ENCODE results near the gene LZTS3. TPM values are rescaled to one million over a fixed set of nuclear protein-coding genes. Genes with fewer than 3 reads are reported as not detected.
"Not testable (repeated sequence)": the region's sequence is repeated elsewhere in the genome, so short reads cannot be mapped to it uniquely, and the experiment has no call there.

LZTS3 gene
- total RNA-seq, 3 donors from 2014 or later: 4.2 to 9.9 (median 8.0) TPM

DNA sequence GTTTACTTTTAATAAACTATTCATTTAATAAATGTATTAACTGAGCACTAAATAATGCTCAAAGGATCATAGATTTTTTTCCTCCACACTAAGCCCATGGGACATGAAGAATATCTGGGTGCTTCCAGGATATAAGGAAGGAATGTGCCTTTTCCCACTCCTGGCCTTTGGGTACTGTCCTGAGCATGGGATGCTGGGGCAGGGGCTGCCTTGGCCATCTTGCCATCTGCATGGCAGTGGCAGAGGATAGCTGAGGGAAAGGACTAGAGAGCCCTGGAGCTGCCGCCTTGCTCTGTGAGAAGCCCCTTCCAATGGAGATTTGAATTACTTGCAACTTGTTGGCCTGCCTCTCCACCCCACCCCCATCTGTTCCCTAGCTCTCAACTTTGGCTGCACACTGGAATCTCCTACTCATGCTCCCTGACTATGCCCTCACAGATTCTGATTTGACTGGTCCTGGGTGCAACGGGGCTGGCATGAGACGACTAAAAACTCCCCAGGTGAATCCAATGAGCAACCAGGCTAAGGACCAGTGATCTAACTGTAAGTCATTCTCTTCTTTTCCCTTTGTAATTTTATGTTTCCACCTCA is 15.6 kb upstream of the LZTS3 start:
- DNase-seq: peak in 1 of 3 donors; percentile 12
- intact Hi-C loops (cut with DNase I, micrococcal nuclease): no loop called here
- no peak for ATAC-seq
- Histone ChIP-seq H3K9me3 (no peaks in the 10 kb centered on the region), H3K4me1 (ENCODE audit: low read depth) (no peaks in the 10 kb centered on the region), H3K4me3 (no peak overlapping the region), H3K36me3 (ENCODE audit: low read depth) (peaks cover 4% of the 10 kb centered on the region)
- TF ChIP-seq, protein P1, sequence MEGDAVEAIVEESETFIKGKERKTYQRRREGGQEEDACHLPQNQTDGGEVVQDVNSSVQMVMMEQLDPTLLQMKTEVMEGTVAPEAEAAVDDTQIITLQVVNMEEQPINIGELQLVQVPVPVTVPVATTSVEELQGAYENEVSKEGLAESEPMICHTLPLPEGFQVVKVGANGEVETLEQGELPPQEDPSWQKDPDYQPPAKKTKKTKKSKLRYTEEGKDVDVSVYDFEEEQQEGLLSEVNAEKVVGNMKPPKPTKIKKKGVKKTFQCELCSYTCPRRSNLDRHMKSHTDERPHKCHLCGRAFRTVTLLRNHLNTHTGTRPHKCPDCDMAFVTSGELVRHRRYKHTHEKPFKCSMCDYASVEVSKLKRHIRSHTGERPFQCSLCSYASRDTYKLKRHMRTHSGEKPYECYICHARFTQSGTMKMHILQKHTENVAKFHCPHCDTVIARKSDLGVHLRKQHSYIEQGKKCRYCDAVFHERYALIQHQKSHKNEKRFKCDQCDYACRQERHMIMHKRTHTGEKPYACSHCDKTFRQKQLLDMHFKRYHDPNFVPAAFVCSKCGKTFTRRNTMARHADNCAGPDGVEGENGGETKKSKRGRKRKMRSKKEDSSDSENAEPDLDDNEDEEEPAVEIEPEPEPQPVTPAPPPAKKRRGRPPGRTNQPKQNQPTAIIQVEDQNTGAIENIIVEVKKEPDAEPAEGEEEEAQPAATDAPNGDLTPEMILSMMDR (IDR thresholded peaks at IDR 0.05): no peak

DNA sequence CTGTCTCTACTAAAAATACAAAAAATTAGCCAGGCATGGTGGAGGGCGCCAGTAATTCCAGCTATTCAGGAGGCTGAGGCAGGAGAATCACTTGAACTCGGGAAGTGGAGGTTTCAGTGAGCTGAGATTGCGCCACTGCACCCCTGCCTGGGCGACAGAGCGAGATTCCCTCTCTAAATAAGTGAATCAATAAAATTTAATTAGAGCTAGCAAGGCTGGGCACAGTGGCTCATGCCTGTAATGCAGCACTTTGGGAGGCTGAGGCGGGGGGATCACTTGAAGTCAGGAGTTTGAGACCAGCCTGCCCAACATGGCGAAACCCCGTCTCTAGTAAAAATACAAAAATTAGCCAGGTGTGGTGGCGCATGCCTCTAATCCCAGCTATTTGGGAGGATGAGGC is 14.5 kb upstream of the LZTS3 start:
- H3K4me1 ChIP-seq (ENCODE audit: low read depth); H3K36me3 ChIP-seq (ENCODE audit: low read depth); ATAC-seq; H3K4me3 ChIP-seq; H3K9me3 ChIP-seq; intact Hi-C loops (cut with DNase I, micrococcal nuclease): not testable (repeated sequence)
- DNase-seq: peak in 1 of 3 donors; percentile 15

DNA sequence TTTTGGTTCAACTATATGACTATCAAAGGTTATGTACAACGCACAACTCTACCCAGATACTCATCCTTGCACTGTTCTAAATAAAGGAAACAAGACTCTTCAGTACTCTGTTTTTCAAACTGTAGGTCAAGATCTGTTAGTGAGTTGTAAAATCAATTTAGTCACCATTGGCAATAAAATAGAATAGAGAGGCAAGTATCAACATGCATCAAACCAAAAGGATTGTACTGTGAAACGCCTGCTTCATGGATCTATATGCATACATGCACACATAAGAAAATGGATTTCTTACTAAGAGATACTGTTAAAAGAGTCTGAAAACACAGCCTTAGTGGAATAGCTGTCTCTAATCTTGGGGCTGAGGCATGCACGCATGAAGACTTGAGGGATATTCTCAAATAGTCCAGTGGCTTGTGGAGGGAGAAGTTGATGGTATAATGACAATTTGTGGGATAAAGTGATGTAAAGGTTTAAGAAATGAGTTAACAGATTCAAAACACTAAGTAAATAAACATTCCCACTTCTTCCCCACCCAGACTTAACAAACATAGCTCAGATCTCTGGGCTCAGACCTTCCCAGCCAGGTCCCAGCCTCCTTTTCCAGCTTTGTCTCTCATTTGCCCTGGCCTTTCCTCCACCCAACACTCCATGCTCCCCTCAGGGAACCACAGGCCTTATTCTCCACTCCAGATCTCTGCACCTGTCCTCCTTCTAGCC is 10.7 kb upstream of the LZTS3 start:
- TF ChIP-seq, protein P1 (IDR thresholded peaks at IDR 0.05): no peak
- DNase-seq: no peak
- intact Hi-C loops (cut with DNase I, micrococcal nuclease): no loop called here

DNA sequence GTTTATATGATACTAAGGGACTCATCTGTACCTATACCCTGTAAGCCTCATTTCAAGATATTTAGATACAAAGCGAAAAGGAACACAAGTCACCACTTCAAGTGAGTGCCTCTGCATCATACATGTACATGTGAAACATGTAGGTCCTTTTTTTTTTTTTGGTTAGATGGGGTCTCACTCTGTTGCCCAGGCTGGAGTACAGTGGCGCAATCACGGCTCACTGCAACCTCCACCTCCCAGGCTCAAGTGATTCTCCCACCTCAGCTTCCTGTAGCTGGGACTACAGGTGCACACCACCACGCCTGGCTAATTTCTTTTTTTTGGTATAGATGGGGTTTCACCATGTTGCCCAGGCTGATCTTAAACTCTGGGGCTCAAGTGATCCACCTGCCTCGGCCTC is 9.1 kb upstream of the LZTS3 start:
- intact Hi-C loops (cut with DNase I, micrococcal nuclease); H3K4me3 ChIP-seq; H3K4me1 ChIP-seq (ENCODE audit: low read depth); H3K9me3 ChIP-seq; ATAC-seq; H3K36me3 ChIP-seq (ENCODE audit: low read depth): not testable (repeated sequence)
- peak in 1 of 3 donors; percentile 8 for DNase-seq

More for the DNA sequence above, 10.7 kb upstream of the LZTS3 start:
- Histone ChIP-seq H3K9me3 (no peaks in the 10 kb centered on the region), H3K4me1 (ENCODE audit: low read depth) (no peaks in the 10 kb centered on the region), H3K4me3 (no peak overlapping the region), H3K36me3 (ENCODE audit: low read depth) (no peaks in the 10 kb centered on the region)
- no peak for ATAC-seq

DNA sequence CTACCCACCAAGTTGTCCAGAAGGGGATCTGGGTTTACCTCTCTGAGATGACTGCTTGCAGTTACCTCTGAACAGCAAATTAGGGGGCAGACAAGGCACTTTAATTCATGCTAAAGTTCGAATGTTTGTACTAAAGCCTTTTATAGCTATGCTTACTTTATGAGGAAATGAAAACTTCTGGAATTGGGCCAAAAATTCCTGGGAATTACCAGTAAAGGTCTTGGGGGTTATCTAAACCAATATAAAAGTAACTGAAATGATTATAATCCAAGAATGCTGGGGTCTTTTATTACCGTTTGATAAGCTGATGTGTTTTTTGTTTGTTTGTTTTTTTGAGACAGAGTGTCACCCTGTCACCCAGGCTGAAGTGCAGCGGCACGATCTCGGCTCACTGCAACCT is 7.9 kb upstream of the LZTS3 start:
- peak; percentile 76 for ATAC-seq
- H3K36me3 ChIP-seq (ENCODE audit: low read depth): no peaks in the 10 kb centered on the region
- H3K4me1 ChIP-seq (ENCODE audit: low read depth): no peaks in the 10 kb centered on the region
- peak in 1 of 3 donors; percentile 48 for DNase-seq
- H3K9me3 ChIP-seq: no peaks in the 10 kb centered on the region
- no peak overlapping the region for H3K4me3 ChIP-seq
- intact Hi-C loops (cut with DNase I, micrococcal nuclease): no loop called here
- TF ChIP-seq, protein P1 (IDR thresholded peaks at IDR 0.05): no peak

DNA sequence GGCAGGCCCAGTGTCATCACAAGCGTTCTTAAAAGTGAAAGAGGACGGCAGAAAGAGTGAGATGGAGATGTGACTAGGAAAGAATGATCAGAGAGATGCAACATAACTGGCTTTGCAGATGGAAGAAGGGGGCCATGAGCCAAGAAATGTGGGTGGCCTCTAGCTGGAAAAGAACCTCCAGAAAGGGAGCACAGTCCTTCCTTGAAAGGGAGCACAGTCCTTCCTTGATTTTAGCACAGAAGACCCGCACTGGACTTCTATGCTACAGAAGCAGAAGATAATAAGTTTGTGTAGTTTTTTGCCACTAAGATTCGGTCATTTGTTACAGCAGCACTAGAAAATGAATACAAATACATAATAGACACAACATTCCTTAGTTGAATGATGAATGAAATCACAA is 7.0 kb upstream of the LZTS3 start:
- H3K4me1 ChIP-seq (ENCODE audit: low read depth): no peaks in the 10 kb centered on the region
- DNase-seq (no peak), ATAC-seq (no peak)
- H3K9me3 ChIP-seq: no peaks in the 10 kb centered on the region
- H3K36me3 ChIP-seq (ENCODE audit: low read depth): no peaks in the 10 kb centered on the region
- intact Hi-C loops (cut with DNase I, micrococcal nuclease): no loop called here
- TF ChIP-seq, protein P1 (IDR thresholded peaks at IDR 0.05): no peak
- no peak overlapping the region for H3K4me3 ChIP-seq
